Neutrophil (primary cell): ENCODE results near the gene PCBP4.

ENCODE experiments used
- H3K27ac ChIP-seq: fragments of 200-600 bp; sonication (generic); 2 replicates; pipeline ENCODE4 v1.5.1; 2016; ENCODE audit warnings: mild to moderate bottlenecking, moderate library complexity
- H3K27me3 ChIP-seq: fragments of 200-600 bp; sonication (generic); 2 replicates; pipeline ENCODE4 v1.6.0; 2016; ENCODE audit warnings: mild to moderate bottlenecking
- H3K36me3 ChIP-seq: fragments of 200-600 bp; sonication (generic); 2 replicates; pipeline ENCODE4 v1.5.1; 2017
- H3K4me1 ChIP-seq, 2 experiments: fragments of 200-600 bp in 1 of 2; sonication (generic) in 1 of 2; 1 replicate in 1 of 2; 2 replicates in 1 of 2; pipeline versions ENCODE4 v1.5.1 to v1.6.1; 2013 to 2016; ENCODE audit warnings: low read depth in 1 of 2, low read length in 1 of 2, mild to moderate bottlenecking in 1 of 2, moderate library complexity in 1 of 2; ENCODE audit not compliant: control insufficient read depth in 1 of 2, insufficient read depth in 1 of 2
- H3K4me3 ChIP-seq, 2 experiments: fragments of 200-600 bp in 1 of 2; sonication (generic) in 1 of 2; 1 replicate in 1 of 2; 2 replicates in 1 of 2; pipeline ENCODE4 v1.5.1; 2013 to 2016; ENCODE audit warnings: low read depth in 1 of 2, low read length in 1 of 2, mild to moderate bottlenecking in 1 of 2, moderate library complexity in 1 of 2
- H3K9me3 ChIP-seq: fragments of 200-600 bp; sonication (generic); 2 replicates; pipeline ENCODE4 v1.5.1; 2016
- TF ChIP-seq, protein P1 (sequence below): fragments of 200-600 bp; sonication (generic); IDR thresholded peaks from 2 replicates; pipeline ENCODE4 v1.5.1; 2016; ENCODE audit warnings: antibody characterized with exemption

The PCBP4 gene

DNA sequence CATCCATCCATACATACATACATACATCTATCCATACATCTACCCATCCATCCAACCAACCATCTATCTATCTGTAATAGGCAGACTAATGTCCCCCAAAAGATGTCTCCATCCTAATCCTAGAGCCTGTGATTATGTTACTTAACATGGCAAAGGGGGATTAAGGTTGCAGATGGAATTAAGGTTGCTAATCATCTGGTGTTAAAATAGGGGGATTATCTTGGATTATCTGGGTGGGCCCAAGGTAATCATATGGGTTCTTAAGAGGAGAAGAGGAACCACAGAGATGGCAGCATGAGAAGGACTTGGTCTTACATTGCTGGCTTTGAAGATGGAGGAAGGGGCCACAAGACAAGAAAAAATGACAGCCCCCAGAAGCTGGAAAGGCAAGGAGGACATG lies 43.2 kb upstream of the PCBP4 start:
- Histone ChIP-seq H3K4me3 (no peak overlapping the region), H3K27ac (no peak overlapping the region), H3K9me3 (no peaks in the 10 kb centered on the region), H3K27me3 (no peaks in the 10 kb centered on the region), H3K36me3 (no peaks in the 10 kb centered on the region), H3K4me1 (no peaks in the 10 kb centered on the region)
- TF ChIP-seq, protein P1, sequence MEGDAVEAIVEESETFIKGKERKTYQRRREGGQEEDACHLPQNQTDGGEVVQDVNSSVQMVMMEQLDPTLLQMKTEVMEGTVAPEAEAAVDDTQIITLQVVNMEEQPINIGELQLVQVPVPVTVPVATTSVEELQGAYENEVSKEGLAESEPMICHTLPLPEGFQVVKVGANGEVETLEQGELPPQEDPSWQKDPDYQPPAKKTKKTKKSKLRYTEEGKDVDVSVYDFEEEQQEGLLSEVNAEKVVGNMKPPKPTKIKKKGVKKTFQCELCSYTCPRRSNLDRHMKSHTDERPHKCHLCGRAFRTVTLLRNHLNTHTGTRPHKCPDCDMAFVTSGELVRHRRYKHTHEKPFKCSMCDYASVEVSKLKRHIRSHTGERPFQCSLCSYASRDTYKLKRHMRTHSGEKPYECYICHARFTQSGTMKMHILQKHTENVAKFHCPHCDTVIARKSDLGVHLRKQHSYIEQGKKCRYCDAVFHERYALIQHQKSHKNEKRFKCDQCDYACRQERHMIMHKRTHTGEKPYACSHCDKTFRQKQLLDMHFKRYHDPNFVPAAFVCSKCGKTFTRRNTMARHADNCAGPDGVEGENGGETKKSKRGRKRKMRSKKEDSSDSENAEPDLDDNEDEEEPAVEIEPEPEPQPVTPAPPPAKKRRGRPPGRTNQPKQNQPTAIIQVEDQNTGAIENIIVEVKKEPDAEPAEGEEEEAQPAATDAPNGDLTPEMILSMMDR: no peak

DNA sequence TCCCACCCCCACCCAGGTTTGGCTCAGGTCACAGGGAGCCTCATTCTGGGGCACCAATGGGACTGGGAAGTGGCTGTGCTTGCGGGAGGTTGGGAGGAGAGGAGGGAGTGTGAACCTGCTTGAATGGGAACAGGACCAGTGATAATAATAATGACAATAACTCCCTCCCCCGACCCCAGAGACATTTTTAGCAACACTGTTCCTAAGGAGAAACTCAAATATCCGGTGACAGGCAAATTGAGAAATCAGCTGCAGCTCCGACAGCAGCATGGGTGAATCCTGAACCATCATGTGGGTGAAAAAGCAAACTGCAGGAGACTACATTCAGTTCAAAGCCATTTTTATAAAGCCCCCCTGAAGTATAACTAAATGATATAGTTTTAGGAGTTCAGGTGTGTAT lies 40.0 kb upstream of the PCBP4 start:
- Histone ChIP-seq H3K27me3 (no peaks in the 10 kb centered on the region), H3K36me3 (no peaks in the 10 kb centered on the region), H3K4me1 (no peaks in the 10 kb centered on the region), H3K27ac (no peak overlapping the region), H3K4me3 (no peak overlapping the region), H3K9me3 (no peaks in the 10 kb centered on the region)
- TF ChIP-seq, protein P1: no peak

DNA sequence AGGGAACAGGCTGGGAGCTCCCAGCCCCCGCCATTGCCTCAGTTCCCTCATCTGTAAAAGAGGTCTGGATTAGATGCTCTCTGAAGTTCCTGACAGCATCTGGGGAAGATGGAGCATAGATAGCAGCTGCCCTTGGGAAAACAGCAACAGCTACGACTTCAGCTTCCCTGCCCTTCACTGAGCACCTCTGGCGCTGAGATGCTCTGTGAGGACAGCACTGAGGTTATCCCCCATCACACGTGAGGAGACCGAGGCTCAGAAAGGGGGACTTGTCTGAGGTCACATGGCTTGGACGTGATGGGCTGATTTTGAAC lies 39.5 kb upstream of the PCBP4 start:
- no peak overlapping the region for H3K4me3 ChIP-seq
- no peaks in the 10 kb centered on the region for H3K27me3 ChIP-seq

DNA sequence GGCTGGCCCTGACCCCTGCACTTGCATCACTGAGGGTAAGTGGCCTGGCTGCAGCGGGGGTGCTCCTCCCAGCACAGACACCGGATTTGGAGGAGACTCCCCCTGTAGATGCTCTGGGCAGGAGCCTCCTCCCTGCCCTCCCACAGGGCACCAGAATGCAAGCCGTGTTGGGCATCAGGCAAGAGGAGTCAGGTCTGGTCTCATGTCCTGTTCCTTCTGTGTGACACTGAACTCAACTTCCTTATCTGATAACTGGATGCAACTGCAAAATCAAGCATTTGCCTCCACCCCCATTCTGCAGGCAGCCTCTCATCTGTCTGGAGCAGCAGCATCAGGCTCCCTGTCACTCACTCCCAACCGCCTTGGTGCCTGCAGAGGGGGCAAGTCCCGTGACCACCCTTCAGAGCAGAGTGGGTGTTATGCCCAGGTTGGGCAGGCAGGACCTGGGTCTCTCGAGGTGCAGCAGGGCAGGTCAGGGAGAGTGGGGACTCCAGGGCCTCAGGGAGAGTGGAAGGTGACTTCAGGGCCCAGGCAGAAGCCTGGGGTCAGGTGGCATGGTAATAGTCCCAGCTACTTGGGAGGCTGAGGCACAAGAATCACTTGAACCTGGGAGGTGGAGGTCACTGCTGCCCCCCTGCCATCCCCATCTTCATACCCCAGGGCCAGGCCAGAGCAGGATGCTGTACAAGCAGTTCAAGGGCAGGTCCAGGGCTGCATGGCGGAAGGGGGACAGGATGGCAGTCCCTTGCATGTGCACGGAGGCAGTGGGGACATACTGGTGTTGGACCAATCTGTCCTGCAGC lies 39.0 kb upstream of the PCBP4 start:
- Histone ChIP-seq H3K9me3 (no peaks in the 10 kb centered on the region), H3K4me1 (peaks cover 0 to 5% of the 10 kb centered on the region in 2 experiments), H3K27me3 (no peaks in the 10 kb centered on the region), H3K36me3 (no peaks in the 10 kb centered on the region), H3K27ac (no peak overlapping the region), H3K4me3 (no peak overlapping the region)
- TF ChIP-seq, protein P1: no peak

More for the DNA sequence above, 39.5 kb upstream of the PCBP4 start:
- Histone ChIP-seq H3K36me3 (no peaks in the 10 kb centered on the region), H3K9me3 (no peaks in the 10 kb centered on the region), H3K4me1 (no peaks in the 10 kb centered on the region), H3K27ac (no peak overlapping the region)
- TF ChIP-seq, protein P1: no peak

DNA sequence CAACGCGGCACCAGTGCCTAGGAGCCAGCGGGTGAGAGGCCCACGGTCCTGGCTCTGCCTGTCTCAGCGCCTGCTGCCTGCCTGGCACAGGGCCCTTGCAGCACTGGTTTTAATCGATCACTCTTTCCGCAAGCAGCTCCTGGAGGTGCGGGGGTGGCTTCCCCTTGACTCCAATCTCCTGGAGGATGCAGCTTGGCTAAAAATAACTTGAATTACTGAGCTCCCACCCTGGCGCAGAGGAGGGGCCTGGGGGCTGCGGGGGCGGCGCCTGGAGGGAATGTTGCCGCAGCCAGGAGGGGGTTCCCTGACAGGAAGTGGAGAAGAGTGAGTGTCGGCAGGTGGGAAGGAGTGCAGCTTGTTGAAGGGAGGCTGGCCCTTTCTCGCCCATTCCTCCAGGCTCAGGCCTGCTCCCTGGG lies 38.3 kb upstream of the PCBP4 start:
- peaks cover 0 to 5% of the 10 kb centered on the region in 2 experiments for H3K4me1 ChIP-seq
- H3K9me3 ChIP-seq: no peaks in the 10 kb centered on the region
- H3K27me3 ChIP-seq: no peaks in the 10 kb centered on the region
- H3K4me3 ChIP-seq: no peak overlapping the region
- TF ChIP-seq, protein P1: no peak
- no peaks in the 10 kb centered on the region for H3K36me3 ChIP-seq
- no peak overlapping the region for H3K27ac ChIP-seq
